Cardiac muscle cell (in vitro differentiated cells and primary cell): ENCODE data around the gene SPAG6. TPM values are rescaled to one million over a fixed set of nuclear protein-coding genes. Genes with fewer than 3 reads are reported as not detected.

Source experiments
- DNase-seq, 2 donors: peaks; one replicate each; pipeline versions ENCODE4 v3.0.0 to v3.0.0-alpha.2; 2010 to 2017; ENCODE audit warnings: low read depth in 1 of 2, low spot score in 1 of 2
- H3K27ac ChIP-seq: fragments of 200-600 bp; sonication (generic); 2 replicates; pipeline ENCODE4 v1.5.1; 2016
- H3K27me3 ChIP-seq: fragments of 200-600 bp; sonication (generic); 2 replicates; pipeline ENCODE4 v1.6.0; 2016; ENCODE audit warnings: control low read depth
- H3K36me3 ChIP-seq: fragments of 200-600 bp; sonication (generic); 2 replicates; pipeline ENCODE4 v1.5.1; 2016; ENCODE audit warnings: control low read depth
- H3K4me1 ChIP-seq: fragments of 200-600 bp; sonication (generic); 2 replicates; pipeline ENCODE4 v1.8.1; 2017; ENCODE audit warnings: low read depth, mild to moderate bottlenecking, mixed run types
- H3K4me3 ChIP-seq: fragments of 200-600 bp; sonication (generic); 2 replicates; pipeline ENCODE4 v1.5.1; 2016; ENCODE audit warnings: mild to moderate bottlenecking
- H3K9me3 ChIP-seq: fragments of 200-600 bp; sonication (generic); 2 replicates; pipeline ENCODE4 v1.5.1; 2017; ENCODE audit warnings: low read depth, mild to moderate bottlenecking, control low read depth
- CTCF ChIP-seq: IDR thresholded peaks from 2 replicates; pipeline ENCODE4 v1.5.1; 2012; ENCODE audit warnings: low read depth, mild to moderate bottlenecking, low read length
- polyA plus RNA-seq: library from polyadenylated mRNA; unstranded; fragments of >200 nt; fragmentation: Nextera tagmentation; extraction: Ambion mirVana; gene quantifications from 2 replicates; pipeline ENCODE4 v1.2.1, GENCODE V29; 2016
- total RNA-seq: library from RNA; depleted of rRNA; stranded (reverse); fragments of >200 nt; gene quantifications from 2 replicates; pipeline ENCODE4 v1.2.3, GENCODE V29; 2016

Gene SPAG6
- total and polyA plus RNA-seq, 2 experiments from 2014 or later, result not detected

DNA sequence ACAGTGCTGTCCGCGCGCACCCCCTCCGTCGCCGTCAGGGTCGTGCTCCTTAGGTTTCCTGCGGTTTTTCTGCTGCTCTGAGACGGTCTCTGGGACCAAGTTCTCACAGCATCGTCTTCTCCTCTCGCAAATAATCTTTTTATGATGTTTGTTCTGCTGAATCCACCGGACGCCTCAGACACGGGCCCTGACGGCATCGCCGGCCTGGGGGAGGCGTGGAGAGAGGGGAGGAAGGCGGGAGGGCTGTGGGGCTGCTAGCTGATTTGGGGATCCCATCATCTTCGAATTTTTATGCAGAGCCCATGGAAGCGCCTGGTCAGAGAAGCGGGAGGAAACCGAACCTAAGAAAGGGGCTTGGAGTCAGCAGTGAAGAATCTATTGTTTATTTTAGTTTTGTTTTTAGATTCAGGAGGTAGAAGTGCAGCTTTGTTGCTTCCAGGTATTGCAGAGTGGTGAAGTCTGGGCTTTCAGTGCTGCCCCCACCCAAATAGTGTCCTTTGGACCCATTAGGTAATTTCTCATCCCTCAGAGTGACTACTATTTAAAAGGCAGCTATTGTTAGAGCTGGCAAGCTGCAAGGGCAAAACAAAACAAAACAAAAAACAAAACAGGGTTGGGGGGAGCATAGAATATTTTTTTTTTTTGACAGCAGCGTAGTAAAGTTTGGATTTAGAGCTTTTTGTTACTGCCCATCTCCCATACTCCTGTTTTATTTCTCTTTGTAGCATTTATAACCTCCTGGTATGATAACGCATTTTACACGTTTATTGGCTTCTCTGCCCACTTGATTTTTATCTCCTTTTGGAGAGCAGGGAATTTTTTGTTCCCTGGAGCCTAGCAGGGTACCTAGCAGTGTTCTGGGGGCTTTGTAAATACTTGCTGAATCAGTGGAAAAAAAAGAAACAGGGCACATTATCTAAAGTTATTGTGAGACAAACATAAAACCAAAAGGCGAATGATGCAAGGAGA lies 92.6 kb downstream of the SPAG6 start:
- peak overlapping the region; percentile 46 for H3K4me3 ChIP-seq
- no peaks in the 10 kb centered on the region for H3K36me3 ChIP-seq
- peaks cover 79% of the 10 kb centered on the region for H3K27me3 ChIP-seq
- no peaks in the 10 kb centered on the region for H3K9me3 ChIP-seq
- no peak for TF ChIP-seq CTCF
- H3K27ac ChIP-seq, result no peak overlapping the region
- no peaks in the 10 kb centered on the region for H3K4me1 ChIP-seq
- DNase-seq, result peak in 1 of 2 donors; percentile 45

- Histone ChIP-seq H3K9me3 (no peaks in the 10 kb centered on the region), H3K36me3 (no peaks in the 10 kb centered on the region), H3K27me3 (peaks cover 87% of the 10 kb centered on the region), H3K4me1 (no peaks in the 10 kb centered on the region), H3K27ac (no peak overlapping the region), H3K4me3 (no peak overlapping the region)
- TF ChIP-seq CTCF, result no peak
- no peak for DNase-seq
Measured at GRCh38 chr10:22438711-22439110, 93.4 kb downstream of the SPAG6 start.

DNA sequence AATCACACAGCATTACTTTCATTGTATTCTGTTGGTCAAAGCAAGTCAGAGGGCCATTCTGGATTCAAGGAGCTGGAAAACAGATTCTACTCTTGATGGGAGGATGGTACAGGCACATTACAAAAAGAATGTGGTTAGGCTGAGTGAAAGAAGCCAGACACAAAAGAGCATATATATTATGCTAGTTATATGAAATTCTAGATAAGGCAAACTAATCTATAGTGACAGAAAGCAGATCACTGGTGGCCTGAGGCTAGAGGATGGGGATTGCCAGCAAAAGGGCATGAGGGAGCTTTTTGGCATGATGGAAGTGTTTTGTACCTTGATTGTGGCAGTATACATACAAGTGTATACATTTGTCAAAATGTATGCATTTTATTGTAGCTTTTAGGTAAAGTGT lies 96.8 kb downstream of the SPAG6 start:
- Histone ChIP-seq H3K4me1 (no peaks in the 10 kb centered on the region), H3K4me3 (no peak overlapping the region), H3K9me3 (no peaks in the 10 kb centered on the region), H3K27ac (no peak overlapping the region), H3K36me3 (no peaks in the 10 kb centered on the region), H3K27me3 (peaks cover 95% of the 10 kb centered on the region)
- TF ChIP-seq CTCF, result no peak
- no peak for DNase-seq

GRCh38 chr10:22442468-22442867 lies 97.2 kb downstream of the SPAG6 start:
- no peaks in the 10 kb centered on the region for H3K9me3 ChIP-seq
- no peaks in the 10 kb centered on the region for H3K36me3 ChIP-seq
- no peak overlapping the region for H3K4me3 ChIP-seq
- H3K27ac ChIP-seq, result no peak overlapping the region
- H3K27me3 ChIP-seq, result peaks cover 91% of the 10 kb centered on the region
- no peaks in the 10 kb centered on the region for H3K4me1 ChIP-seq
- TF ChIP-seq CTCF, result no peak
- no peak for DNase-seq

DNA sequence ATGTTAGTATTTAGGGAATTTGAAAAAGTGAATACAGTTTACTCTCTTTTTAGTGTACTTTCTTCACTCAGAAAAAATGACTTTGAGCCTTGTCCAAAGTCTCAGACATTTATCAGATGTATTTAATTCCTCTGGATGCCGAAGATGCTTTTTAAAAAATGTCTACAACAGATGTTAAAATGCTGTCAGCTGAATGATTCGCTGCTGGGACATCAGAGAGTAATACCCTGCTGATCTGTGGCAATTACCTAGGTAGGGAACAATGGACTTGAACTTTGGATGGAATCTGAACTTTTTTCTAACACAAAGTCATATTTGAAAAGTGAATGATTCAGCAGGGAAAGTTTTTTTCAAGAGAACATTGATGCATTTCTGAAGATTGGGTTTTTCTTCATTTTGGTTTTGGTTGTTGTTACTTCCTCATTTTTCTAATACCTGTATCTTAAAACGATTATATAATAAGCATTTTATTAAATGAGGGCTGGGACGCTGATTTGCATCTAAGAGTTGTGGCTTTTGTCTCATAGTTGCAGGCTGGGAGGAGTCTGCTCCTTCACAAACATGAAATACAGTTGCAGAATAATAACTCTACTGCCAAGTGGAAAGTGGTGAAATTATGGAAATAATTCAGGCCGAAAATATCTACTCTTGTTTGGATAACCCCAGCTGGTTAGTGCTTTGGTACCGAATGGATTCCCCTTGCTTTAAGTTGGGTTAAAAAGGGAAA lies 98.0 kb downstream of the SPAG6 start:
- Histone ChIP-seq H3K4me3 (no peak overlapping the region), H3K27ac (no peak overlapping the region), H3K36me3 (no peaks in the 10 kb centered on the region), H3K27me3 (peaks cover 82% of the 10 kb centered on the region), H3K9me3 (no peaks in the 10 kb centered on the region), H3K4me1 (no peaks in the 10 kb centered on the region)
- no peak for DNase-seq
- TF ChIP-seq CTCF, result no peak
